HEK293 (cell line): ENCODE results near the gene PIP5K1B.

Experiments used
- GLIS2 ChIP-seq: fragments of 450-650 bp; formaldehyde crosslinking; IDR thresholded peaks from 2 replicates; pipeline ENCODE4 v1.5.1; 2016; ENCODE audit warnings: missing biosample characterization, missing genetic modification characterization
- PRDM1 ChIP-seq: fragments of 450-650 bp; formaldehyde crosslinking; IDR thresholded peaks from 2 replicates; pipeline ENCODE4; 2016; ENCODE audit warnings: missing biosample characterization, missing genetic modification characterization
- SCRT1 ChIP-seq: fragments of 450-650 bp; formaldehyde crosslinking; IDR thresholded peaks from 2 replicates; pipeline ENCODE4 v1.5.1; 2016; ENCODE audit warnings: missing biosample characterization, missing genetic modification characterization, borderline replicate concordance
- SP3 ChIP-seq: fragments of 450-650 bp; formaldehyde crosslinking; IDR thresholded peaks from 2 replicates; pipeline ENCODE4 v1.5.1; 2016; ENCODE audit warnings: missing biosample characterization, missing genetic modification characterization
- ZBTB21 ChIP-seq: fragments of 450-650 bp; formaldehyde crosslinking; IDR thresholded peaks from 2 replicates; pipeline ENCODE4 v1.5.1; 2017; ENCODE audit warnings: missing biosample characterization, missing genetic modification characterization
- ZFP3 ChIP-seq: fragments of 450-650 bp; formaldehyde crosslinking; IDR thresholded peaks from 2 replicates; pipeline ENCODE4 v1.5.1; 2016; ENCODE audit warnings: low read depth, missing biosample characterization, missing genetic modification characterization
- ZNF155 ChIP-seq: fragments of 450-650 bp; formaldehyde crosslinking; IDR thresholded peaks from 2 replicates; pipeline ENCODE4 v1.5.1; 2016; ENCODE audit warnings: missing biosample characterization, missing genetic modification characterization
- ZNF292 ChIP-seq: fragments of 450-650 bp; formaldehyde crosslinking; IDR thresholded peaks from 2 replicates; pipeline ENCODE4 v1.5.1; 2016; ENCODE audit warnings: low read depth, missing biosample characterization, missing genetic modification characterization, borderline replicate concordance
- ZNF37A ChIP-seq: fragments of 450-650 bp; IDR thresholded peaks from 2 replicates; pipeline ENCODE4 v1.5.1; 2018; ENCODE audit warnings: missing biosample characterization, missing genetic modification characterization
- ZNF501 ChIP-seq: fragments of 450-650 bp; formaldehyde crosslinking; IDR thresholded peaks from 2 replicates; pipeline ENCODE4 v1.5.1; 2016; ENCODE audit warnings: missing biosample characterization, missing genetic modification characterization
- ZNF510 ChIP-seq: fragments of 450-650 bp; formaldehyde crosslinking; IDR thresholded peaks from 2 replicates; pipeline ENCODE4 v1.5.1; 2018; ENCODE audit warnings: mild to moderate bottlenecking, missing genetic modification characterization, missing biosample characterization; ENCODE audit not compliant: insufficient replicate concordance
- ZNF548 ChIP-seq: fragments of 450-650 bp; formaldehyde crosslinking; IDR thresholded peaks from 2 replicates; pipeline ENCODE4 v1.5.1; 2016; ENCODE audit warnings: missing biosample characterization, missing genetic modification characterization
- ZNF549 ChIP-seq: fragments of 450-650 bp; IDR thresholded peaks from 2 replicates; pipeline ENCODE4 v1.5.1; 2018; ENCODE audit warnings: missing biosample characterization, missing genetic modification characterization, mild to moderate bottlenecking, inconsistent platforms, moderate library complexity
- ZNF626 ChIP-seq: fragments of 450-650 bp; sonication (Bioruptor Pico); formaldehyde crosslinking; IDR thresholded peaks from 2 replicates; pipeline ENCODE4 v1.5.1; 2018; ENCODE audit warnings: missing biosample characterization, missing genetic modification characterization, inconsistent platforms
- ZNF701 ChIP-seq: fragments of 450-650 bp; formaldehyde crosslinking; IDR thresholded peaks from 2 replicates; pipeline ENCODE4 v1.5.1; 2016; ENCODE audit warnings: missing biosample characterization, missing genetic modification characterization
- ZSCAN23 ChIP-seq: fragments of 450-650 bp; formaldehyde crosslinking; IDR thresholded peaks from 2 replicates; pipeline ENCODE4 v1.5.1; 2016; ENCODE audit warnings: missing biosample characterization, missing genetic modification characterization
- ZSCAN30 ChIP-seq: fragments of 450-650 bp; IDR thresholded peaks from 2 replicates; pipeline ENCODE4 v1.5.1; 2018; ENCODE audit warnings: missing biosample characterization, mild to moderate bottlenecking, missing genetic modification characterization, moderate library complexity
- TF ChIP-seq, protein P1 (sequence below): IDR thresholded peaks from 2 replicates; pipeline ENCODE4 v1.6.1; 2011; ENCODE audit warnings: mild to moderate bottlenecking, low read depth, low read length, borderline replicate concordance
- TF ChIP-seq, protein P2 (sequence below): fragments of 450-650 bp; formaldehyde crosslinking; IDR thresholded peaks from 2 replicates; pipeline ENCODE4 v1.5.1; 2017; ENCODE audit warnings: missing biosample characterization, missing genetic modification characterization
- TF ChIP-seq, protein P3 (sequence below): fragments of 450-650 bp; formaldehyde crosslinking; conservative IDR thresholded peaks from 2 replicates; pipeline ENCODE4 v1.5.1; 2016; ENCODE audit warnings: low read depth, missing biosample characterization, missing genetic modification characterization
- TF ChIP-seq, protein P4 (sequence below): fragments of 450-650 bp; formaldehyde crosslinking; IDR thresholded peaks from 2 replicates; pipeline ENCODE4 v1.5.1; 2016; ENCODE audit warnings: missing biosample characterization, missing genetic modification characterization
- TF ChIP-seq, protein P5 (sequence below): fragments of 450-650 bp; formaldehyde crosslinking; IDR thresholded peaks from 2 replicates; pipeline ENCODE4 v1.5.1; 2017; ENCODE audit warnings: missing biosample characterization, missing genetic modification characterization
- TF ChIP-seq, protein P6 (sequence below): fragments of 450-650 bp; formaldehyde crosslinking; IDR thresholded peaks from 2 replicates; pipeline ENCODE4 v1.5.1; 2016; ENCODE audit warnings: missing biosample characterization, missing genetic modification characterization
- TF ChIP-seq, protein P7 (sequence below): fragments of 450-650 bp; formaldehyde crosslinking; IDR thresholded peaks from 2 replicates; pipeline ENCODE4 v1.5.1; 2016; ENCODE audit warnings: missing biosample characterization, missing genetic modification characterization

The PIP5K1B gene

DNA sequence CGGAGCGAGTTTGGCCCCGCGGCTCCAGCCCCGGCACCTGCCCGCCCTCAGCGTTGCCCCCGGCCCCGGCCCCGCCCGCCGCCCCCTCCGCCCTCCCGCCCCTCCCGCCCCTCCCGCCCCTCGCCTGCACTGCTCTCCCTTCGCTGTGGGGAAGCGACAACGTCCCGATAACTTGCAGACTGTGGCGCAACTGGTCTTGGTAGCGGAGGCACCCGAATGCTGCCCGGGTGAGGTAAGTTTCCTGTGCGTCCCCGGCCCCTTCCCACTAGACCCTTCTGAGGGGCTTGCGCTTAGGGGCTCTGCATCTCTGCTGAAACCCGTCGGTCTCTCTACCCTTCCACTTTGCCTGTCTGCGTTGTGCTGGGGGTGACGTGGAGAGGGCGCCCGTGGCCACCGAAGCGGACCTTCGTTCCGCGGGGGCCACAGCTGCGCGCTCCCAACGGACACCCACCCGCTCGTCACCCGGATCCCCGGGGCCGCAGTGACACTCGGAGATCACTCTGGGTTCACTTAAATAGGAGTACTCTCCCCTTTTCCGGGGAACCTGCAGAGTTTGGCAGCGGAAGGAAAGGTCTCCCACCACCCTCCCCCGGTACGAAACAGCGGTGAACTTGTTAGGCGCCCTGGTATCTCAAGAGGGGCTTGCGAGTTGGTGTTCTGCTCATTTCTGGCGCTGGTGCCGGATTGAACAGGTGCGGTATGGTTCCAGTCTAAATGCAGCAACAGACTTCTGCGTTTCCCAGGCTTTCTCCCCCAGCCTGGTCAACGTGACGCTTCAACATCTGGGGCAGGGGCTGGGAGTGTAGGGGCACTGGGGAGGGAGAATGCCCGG is 707 bp downstream of the PIP5K1B start (continued):
- TF ChIP-seq, protein P1, sequence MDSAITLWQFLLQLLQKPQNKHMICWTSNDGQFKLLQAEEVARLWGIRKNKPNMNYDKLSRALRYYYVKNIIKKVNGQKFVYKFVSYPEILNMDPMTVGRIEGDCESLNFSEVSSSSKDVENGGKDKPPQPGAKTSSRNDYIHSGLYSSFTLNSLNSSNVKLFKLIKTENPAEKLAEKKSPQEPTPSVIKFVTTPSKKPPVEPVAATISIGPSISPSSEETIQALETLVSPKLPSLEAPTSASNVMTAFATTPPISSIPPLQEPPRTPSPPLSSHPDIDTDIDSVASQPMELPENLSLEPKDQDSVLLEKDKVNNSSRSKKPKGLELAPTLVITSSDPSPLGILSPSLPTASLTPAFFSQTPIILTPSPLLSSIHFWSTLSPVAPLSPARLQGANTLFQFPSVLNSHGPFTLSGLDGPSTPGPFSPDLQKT, result no peak
- TF ChIP-seq ZNF549 (tag by site-specific recombination), result no peak
- TF ChIP-seq ZNF155 (tag by site-specific recombination), result no peak
- TF ChIP-seq ZNF37A (tag by site-specific recombination), result no peak
- TF ChIP-seq, protein P2, sequence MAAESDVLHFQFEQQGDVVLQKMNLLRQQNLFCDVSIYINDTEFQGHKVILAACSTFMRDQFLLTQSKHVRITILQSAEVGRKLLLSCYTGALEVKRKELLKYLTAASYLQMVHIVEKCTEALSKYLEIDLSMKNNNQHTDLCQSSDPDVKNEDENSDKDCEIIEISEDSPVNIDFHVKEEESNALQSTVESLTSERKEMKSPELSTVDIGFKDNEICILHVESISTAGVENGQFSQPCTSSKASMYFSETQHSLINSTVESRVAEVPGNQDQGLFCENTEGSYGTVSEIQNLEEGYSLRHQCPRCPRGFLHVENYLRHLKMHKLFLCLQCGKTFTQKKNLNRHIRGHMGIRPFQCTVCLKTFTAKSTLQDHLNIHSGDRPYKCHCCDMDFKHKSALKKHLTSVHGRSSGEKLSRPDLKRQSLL, result no peak
- TF ChIP-seq ZFP3 (tag by site-specific recombination), result no peak
- TF ChIP-seq ZBTB21, result no peak
- TF ChIP-seq, protein P3, sequence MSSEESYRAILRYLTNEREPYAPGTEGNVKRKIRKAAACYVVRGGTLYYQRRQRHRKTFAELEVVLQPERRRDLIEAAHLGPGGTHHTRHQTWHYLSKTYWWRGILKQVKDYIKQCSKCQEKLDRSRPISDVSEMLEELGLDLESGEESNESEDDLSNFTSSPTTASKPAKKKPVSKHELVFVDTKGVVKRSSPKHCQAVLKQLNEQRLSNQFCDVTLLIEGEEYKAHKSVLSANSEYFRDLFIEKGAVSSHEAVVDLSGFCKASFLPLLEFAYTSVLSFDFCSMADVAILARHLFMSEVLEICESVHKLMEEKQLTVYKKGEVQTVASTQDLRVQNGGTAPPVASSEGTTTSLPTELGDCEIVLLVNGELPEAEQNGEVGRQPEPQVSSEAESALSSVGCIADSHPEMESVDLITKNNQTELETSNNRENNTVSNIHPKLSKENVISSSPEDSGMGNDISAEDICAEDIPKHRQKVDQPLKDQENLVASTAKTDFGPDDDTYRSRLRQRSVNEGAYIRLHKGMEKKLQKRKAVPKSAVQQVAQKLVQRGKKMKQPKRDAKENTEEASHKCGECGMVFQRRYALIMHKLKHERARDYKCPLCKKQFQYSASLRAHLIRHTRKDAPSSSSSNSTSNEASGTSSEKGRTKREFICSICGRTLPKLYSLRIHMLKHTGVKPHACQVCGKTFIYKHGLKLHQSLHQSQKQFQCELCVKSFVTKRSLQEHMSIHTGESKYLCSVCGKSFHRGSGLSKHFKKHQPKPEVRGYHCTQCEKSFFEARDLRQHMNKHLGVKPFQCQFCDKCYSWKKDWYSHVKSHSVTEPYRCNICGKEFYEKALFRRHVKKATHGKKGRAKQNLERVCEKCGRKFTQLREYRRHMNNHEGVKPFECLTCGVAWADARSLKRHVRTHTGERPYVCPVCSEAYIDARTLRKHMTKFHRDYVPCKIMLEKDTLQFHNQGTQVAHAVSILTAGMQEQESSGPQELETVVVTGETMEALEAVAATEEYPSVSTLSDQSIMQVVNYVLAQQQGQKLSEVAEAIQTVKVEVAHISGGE (tag by site-specific recombination), result peak; percentile 19
- TF ChIP-seq PRDM1 (tag by site-specific recombination), result no peak
- no peak for TF ChIP-seq ZNF626 (tag by site-specific recombination)
- TF ChIP-seq, protein P4, sequence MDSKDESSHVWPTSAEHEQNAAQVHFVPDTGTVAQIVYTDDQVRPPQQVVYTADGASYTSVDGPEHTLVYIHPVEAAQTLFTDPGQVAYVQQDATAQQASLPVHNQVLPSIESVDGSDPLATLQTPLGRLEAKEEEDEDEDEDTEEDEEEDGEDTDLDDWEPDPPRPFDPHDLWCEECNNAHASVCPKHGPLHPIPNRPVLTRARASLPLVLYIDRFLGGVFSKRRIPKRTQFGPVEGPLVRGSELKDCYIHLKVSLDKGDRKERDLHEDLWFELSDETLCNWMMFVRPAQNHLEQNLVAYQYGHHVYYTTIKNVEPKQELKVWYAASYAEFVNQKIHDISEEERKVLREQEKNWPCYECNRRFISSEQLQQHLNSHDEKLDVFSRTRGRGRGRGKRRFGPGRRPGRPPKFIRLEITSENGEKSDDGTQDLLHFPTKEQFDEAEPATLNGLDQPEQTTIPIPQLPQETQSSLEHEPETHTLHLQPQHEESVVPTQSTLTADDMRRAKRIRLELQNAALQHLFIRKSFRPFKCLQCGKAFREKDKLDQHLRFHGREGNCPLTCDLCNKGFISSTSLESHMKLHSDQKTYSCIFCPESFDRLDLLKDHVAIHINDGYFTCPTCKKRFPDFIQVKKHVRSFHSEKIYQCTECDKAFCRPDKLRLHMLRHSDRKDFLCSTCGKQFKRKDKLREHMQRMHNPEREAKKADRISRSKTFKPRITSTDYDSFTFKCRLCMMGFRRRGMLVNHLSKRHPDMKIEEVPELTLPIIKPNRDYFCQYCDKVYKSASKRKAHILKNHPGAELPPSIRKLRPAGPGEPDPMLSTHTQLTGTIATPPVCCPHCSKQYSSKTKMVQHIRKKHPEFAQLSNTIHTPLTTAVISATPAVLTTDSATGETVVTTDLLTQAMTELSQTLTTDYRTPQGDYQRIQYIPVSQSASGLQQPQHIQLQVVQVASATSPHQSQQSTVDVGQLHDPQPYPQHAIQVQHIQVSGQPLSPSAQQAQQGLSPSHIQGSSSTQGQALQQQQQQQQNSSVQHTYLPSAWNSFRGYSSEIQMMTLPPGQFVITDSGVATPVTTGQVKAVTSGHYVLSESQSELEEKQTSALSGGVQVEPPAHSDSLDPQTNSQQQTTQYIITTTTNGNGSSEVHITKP (tag by site-specific recombination), result 0 out of 2 replicates have a peak, but pooled peaks have one; percentile 18
- no peak for TF ChIP-seq ZNF501
- TF ChIP-seq ZNF292 (tag by site-specific recombination), result no peak
- peak; percentile 56; the same call in 1 of the 2 replicates for TF ChIP-seq GLIS2 (tag by site-specific recombination)
- TF ChIP-seq ZNF548, result no peak
- TF ChIP-seq, protein P5, sequence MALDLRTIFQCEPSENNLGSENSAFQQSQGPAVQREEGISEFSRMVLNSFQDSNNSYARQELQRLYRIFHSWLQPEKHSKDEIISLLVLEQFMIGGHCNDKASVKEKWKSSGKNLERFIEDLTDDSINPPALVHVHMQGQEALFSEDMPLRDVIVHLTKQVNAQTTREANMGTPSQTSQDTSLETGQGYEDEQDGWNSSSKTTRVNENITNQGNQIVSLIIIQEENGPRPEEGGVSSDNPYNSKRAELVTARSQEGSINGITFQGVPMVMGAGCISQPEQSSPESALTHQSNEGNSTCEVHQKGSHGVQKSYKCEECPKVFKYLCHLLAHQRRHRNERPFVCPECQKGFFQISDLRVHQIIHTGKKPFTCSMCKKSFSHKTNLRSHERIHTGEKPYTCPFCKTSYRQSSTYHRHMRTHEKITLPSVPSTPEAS (tag by site-specific recombination), result no peak
- 0 out of 2 replicates have a peak, but pooled peaks have one; percentile 8 for TF ChIP-seq SCRT1
- TF ChIP-seq, protein P6, sequence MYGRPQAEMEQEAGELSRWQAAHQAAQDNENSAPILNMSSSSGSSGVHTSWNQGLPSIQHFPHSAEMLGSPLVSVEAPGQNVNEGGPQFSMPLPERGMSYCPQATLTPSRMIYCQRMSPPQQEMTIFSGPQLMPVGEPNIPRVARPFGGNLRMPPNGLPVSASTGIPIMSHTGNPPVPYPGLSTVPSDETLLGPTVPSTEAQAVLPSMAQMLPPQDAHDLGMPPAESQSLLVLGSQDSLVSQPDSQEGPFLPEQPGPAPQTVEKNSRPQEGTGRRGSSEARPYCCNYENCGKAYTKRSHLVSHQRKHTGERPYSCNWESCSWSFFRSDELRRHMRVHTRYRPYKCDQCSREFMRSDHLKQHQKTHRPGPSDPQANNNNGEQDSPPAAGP (tag by site-specific recombination), result no peak
- no peak for TF ChIP-seq ZSCAN23 (tag by site-specific recombination)
- peak; percentile 11; the same call in 1 of the 2 replicates for TF ChIP-seq SP3 (tag by site-specific recombination)
- TF ChIP-seq, protein P7, sequence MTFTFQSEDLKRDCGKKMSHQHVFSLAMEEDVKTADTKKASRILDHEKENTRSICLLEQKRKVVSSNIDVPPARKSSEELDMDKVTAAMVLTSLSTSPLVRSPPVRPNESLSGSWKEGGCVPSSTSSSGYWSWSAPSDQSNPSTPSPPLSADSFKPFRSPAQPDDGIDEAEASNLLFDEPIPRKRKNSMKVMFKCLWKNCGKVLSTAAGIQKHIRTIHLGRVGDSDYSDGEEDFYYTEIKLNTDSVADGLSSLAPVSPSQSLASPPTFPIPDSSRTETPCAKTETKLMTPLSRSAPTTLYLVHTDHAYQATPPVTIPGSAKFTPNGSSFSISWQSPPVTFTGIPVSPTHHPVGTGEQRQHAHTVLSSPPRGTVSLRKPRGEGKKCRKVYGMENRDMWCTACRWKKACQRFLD (tag by site-specific recombination), result no peak
- TF ChIP-seq ZSCAN30 (tag by site-specific recombination), result no peak
- TF ChIP-seq ZNF510 (tag by site-specific recombination), result no peak
- no peak for TF ChIP-seq ZNF701 (tag by site-specific recombination)
